Liver (tissue), 9 donors: Measurements from ENCODE around the gene DNM2. TPM values are rescaled to one million over a fixed set of nuclear protein-coding genes. Genes with fewer than 3 reads are reported as not detected.

Experiments
- DNase-seq: peaks from one replicate; pipeline ENCODE4 v3.0.0-alpha.2; 2017; ENCODE audit warnings: low spot score
- H3K27ac ChIP-seq, 2 donors: one replicate each; pipeline ENCODE4 v1.7.0; 2013; ENCODE audit warnings: inconsistent platforms in 2 of 2, low read length in 2 of 2, control low read depth in 1 of 2, low read depth in 1 of 2, mild to moderate bottlenecking in 1 of 2
- H3K27me3 ChIP-seq, 4 donors: one replicate each; pipeline versions ENCODE4 v1.6.1 to v1.7.0; 2013; ENCODE audit warnings: low read length in 3 of 4, inconsistent platforms in 1 of 4, mild to moderate bottlenecking in 1 of 4, moderate library complexity in 1 of 4; ENCODE audit not compliant: control insufficient read depth in 4 of 4, insufficient read depth in 4 of 4
- H3K36me3 ChIP-seq, 4 donors: one replicate each; pipeline versions ENCODE4 v1.6.1 to v1.7.0; 2013; ENCODE audit warnings: low read length in 3 of 4, mild to moderate bottlenecking in 3 of 4, low read depth in 1 of 4, moderate library complexity in 1 of 4; ENCODE audit not compliant: control insufficient read depth in 4 of 4, insufficient read depth in 3 of 4
- H3K4me1 ChIP-seq, 4 donors: one replicate each; pipeline versions ENCODE4 v1.6.1 to v1.7.0; 2013; ENCODE audit warnings: low read length in 3 of 4, mild to moderate bottlenecking in 3 of 4, moderate library complexity in 1 of 4; ENCODE audit not compliant: control insufficient read depth in 4 of 4, insufficient read depth in 4 of 4
- H3K4me3 ChIP-seq, 3 donors: one replicate each; pipeline versions ENCODE4 v1.6.1 to v1.7.0; 2013; ENCODE audit warnings: low read length in 3 of 3, control low read depth in 1 of 3, low read depth in 1 of 3, mild to moderate bottlenecking in 1 of 3
- H3K9ac ChIP-seq, 2 donors: one replicate each; pipeline ENCODE4 v1.7.0; 2013; ENCODE audit warnings: low read length in 2 of 2, mild to moderate bottlenecking in 2 of 2, moderate library complexity in 2 of 2, control low read depth in 1 of 2, low read depth in 1 of 2
- H3K9me3 ChIP-seq, 4 donors: one replicate each; pipeline versions ENCODE4 v1.6.1 to v1.7.0; 2013; ENCODE audit warnings: low read length in 3 of 4; ENCODE audit not compliant: control insufficient read depth in 4 of 4
- ATF3 ChIP-seq: IDR thresholded peaks from 2 replicates; pipeline ENCODE4 v1.6.1; 2016; ENCODE audit warnings: antibody characterized with exemption
- EGR1 ChIP-seq, 2 donors: IDR thresholded peaks; 2 replicates each; pipeline ENCODE4 v1.6.1; 2016 to 2018; ENCODE audit warnings: antibody characterized with exemption in 2 of 2, low read depth in 2 of 2
- FOXA1 ChIP-seq: IDR thresholded peaks from 2 replicates; pipeline ENCODE4 v1.6.1; 2016; ENCODE audit warnings: antibody characterized with exemption
- GABPA ChIP-seq, 2 donors: IDR thresholded peaks in 1 of 2; conservative IDR thresholded peaks in 1 of 2; 2 replicates each; pipeline ENCODE4 v1.6.1; 2016; ENCODE audit warnings: antibody characterized with exemption in 2 of 2, mild to moderate bottlenecking in 1 of 2, moderate library complexity in 1 of 2
- HNF4A ChIP-seq, 2 donors: conservative IDR thresholded peaks; 2 replicates each; pipeline ENCODE4 v1.6.1; 2016; ENCODE audit warnings: antibody characterized with exemption in 2 of 2, mild to moderate bottlenecking in 2 of 2
- HNF4G ChIP-seq: IDR thresholded peaks from 2 replicates; pipeline ENCODE4 v1.6.1; 2016; ENCODE audit warnings: antibody characterized with exemption
- JUND ChIP-seq, 2 donors: IDR thresholded peaks; 2 replicates each; pipeline ENCODE4 v1.6.1; 2016; ENCODE audit warnings: antibody characterized with exemption in 2 of 2
- NR2F2 ChIP-seq: IDR thresholded peaks from 2 replicates; pipeline ENCODE4 v1.6.1; 2016; ENCODE audit warnings: antibody characterized with exemption
- RAD21 ChIP-seq, 2 donors: IDR thresholded peaks; 2 replicates each; pipeline ENCODE4 v1.6.1; 2016; ENCODE audit warnings: antibody characterized with exemption in 2 of 2, mild to moderate bottlenecking in 2 of 2
- REST ChIP-seq: IDR thresholded peaks from 2 replicates; pipeline ENCODE4 v1.6.1; 2016; ENCODE audit warnings: antibody characterized with exemption, mild to moderate bottlenecking
- RXRA ChIP-seq, 2 donors: IDR thresholded peaks; 2 replicates each; pipeline ENCODE4 v1.6.1; 2017 to 2018; ENCODE audit warnings: antibody characterized with exemption in 2 of 2, mild to moderate bottlenecking in 1 of 2
- SP1 ChIP-seq: IDR thresholded peaks from 2 replicates; pipeline ENCODE4 v1.6.1; 2018; ENCODE audit warnings: antibody characterized with exemption, mild to moderate bottlenecking
- TAF1 ChIP-seq: conservative IDR thresholded peaks from 2 replicates; pipeline ENCODE4 v1.6.1; 2016; ENCODE audit warnings: antibody characterized with exemption, mild to moderate bottlenecking
- YY1 ChIP-seq: IDR thresholded peaks from 2 replicates; pipeline ENCODE4 v1.6.1; 2016; ENCODE audit warnings: antibody characterized with exemption, mild to moderate bottlenecking
- ZBTB33 ChIP-seq: IDR thresholded peaks from 2 replicates; pipeline ENCODE4 v1.6.1; 2016; ENCODE audit warnings: antibody characterized with exemption
- WGBS: extraction: QIAGEN DNeasy Blood & Tissue Kit; methylation state at CpG from one replicate; pipeline ENCODE4 v1.1.7; 2013; 5-methylcytosine and 5-hydroxymethylcytosine counted together
- polyA plus RNA-seq, 2 donors: library from polyadenylated mRNA; stranded (reverse) in 1 of 2; unstranded in 1 of 2; fragments of 200-250 nt in 1 of 2; fragments of >200 nt in 1 of 2; fragmentation: Nextera tagmentation in 1 of 2; extraction: Ambion mirVana in 1 of 2; gene quantifications; one replicate each; pipeline versions ENCODE4 v1.2.1 to v1.2.3, GENCODE V29; 2013 to 2015
- total RNA-seq, 2 donors: library from RNA; depleted of rRNA; stranded (reverse); fragments of >200 nt; gene quantifications; one replicate each; pipeline ENCODE4 v1.2.3, GENCODE V29; 2014
- TF ChIP-seq, protein P1 (sequence below): fragments of 150-350 bp; IDR thresholded peaks from 2 replicates; pipeline ENCODE4 v1.5.1; 2017; ENCODE audit warnings: improper control_type of control experiment, low read depth, low read length; ENCODE audit not compliant: missing input control
- TF ChIP-seq, protein P2 (sequence below): IDR thresholded peaks from 2 replicates; pipeline ENCODE4 v1.6.1; 2016; ENCODE audit warnings: antibody characterized with exemption
- donor health status: healthy.
- donor health status: healthy.
- donor health status: healthy.
- donor health status: healthy.
- donor health status: healthy.

The DNM2 gene
- total and polyA plus RNA-seq, 4 donors: 23.1 to 95.1 (median 59.1) TPM

GRCh38 chr19:10797541-10798256, 79.8 kb downstream of the DNM2 start:
- TF ChIP-seq TAF1 (no peak), RAD21 (IDR thresholded peaks at IDR 0.05) (no peak), REST (no peak), ZBTB33 (no peak), FOXA1 (no peak), ATF3 (no peak), YY1 (no peak), JUND (IDR thresholded peaks at IDR 0.05) (no peak), HNF4G (no peak), GABPA (IDR thresholded peaks at IDR 0.05 in 1 of 2, conservative IDR thresholded peaks at IDR 0.05 in 1 of 2) (no peak), RXRA (IDR thresholded peaks at IDR 0.05) (no peak), SP1 (no peak), HNF4A (conservative IDR thresholded peaks at IDR 0.05) (no peak), EGR1 (IDR thresholded peaks at IDR 0.05; ENCODE audit: low read depth in 2 of 2) (no peak), NR2F2 (no peak)
- TF ChIP-seq, protein P1, sequence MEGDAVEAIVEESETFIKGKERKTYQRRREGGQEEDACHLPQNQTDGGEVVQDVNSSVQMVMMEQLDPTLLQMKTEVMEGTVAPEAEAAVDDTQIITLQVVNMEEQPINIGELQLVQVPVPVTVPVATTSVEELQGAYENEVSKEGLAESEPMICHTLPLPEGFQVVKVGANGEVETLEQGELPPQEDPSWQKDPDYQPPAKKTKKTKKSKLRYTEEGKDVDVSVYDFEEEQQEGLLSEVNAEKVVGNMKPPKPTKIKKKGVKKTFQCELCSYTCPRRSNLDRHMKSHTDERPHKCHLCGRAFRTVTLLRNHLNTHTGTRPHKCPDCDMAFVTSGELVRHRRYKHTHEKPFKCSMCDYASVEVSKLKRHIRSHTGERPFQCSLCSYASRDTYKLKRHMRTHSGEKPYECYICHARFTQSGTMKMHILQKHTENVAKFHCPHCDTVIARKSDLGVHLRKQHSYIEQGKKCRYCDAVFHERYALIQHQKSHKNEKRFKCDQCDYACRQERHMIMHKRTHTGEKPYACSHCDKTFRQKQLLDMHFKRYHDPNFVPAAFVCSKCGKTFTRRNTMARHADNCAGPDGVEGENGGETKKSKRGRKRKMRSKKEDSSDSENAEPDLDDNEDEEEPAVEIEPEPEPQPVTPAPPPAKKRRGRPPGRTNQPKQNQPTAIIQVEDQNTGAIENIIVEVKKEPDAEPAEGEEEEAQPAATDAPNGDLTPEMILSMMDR: no peak
- TF ChIP-seq, protein P2, sequence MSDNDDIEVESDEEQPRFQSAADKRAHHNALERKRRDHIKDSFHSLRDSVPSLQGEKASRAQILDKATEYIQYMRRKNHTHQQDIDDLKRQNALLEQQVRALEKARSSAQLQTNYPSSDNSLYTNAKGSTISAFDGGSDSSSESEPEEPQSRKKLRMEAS: no peak
- WGBS: 77% methylated on average over 19 of the region's 19 CpGs
- H3K9ac ChIP-seq: no peak overlapping the region
- no peak overlapping the region for H3K27ac ChIP-seq
- H3K27me3 ChIP-seq: no peaks in the 10 kb centered on the region
- DNase-seq: no peak
- H3K4me3 ChIP-seq: no peak overlapping the region
- no peaks in the 10 kb centered on the region for H3K9me3 ChIP-seq
- no peaks in the 10 kb centered on the region for H3K4me1 ChIP-seq
- H3K36me3 ChIP-seq: peaks cover 19 to 74% (median 29%) of the 10 kb centered on the region in 4 donors
